ENCODE measurements around the gene PRR27. TPM values are rescaled to one million over a fixed set of nuclear protein-coding genes. Genes with fewer than 3 reads are reported as not detected.

The PRR27 gene
- total RNA-seq, 1 donor from 2014 or later: not detected

GRCh38 chr4:70187216-70187615, 33.2 kb downstream of the PRR27 start:
- DNase-seq (no peak), ATAC-seq (no peak)
- intact Hi-C loops (cut with DNase I): no loop called here
- Histone ChIP-seq H3K27ac (no peak overlapping the region), H3K4me1 (no peaks in the 10 kb centered on the region), H3K36me3 (no peaks in the 10 kb centered on the region), H3K4me3 (no peak overlapping the region), H3K9me3 (no peaks in the 10 kb centered on the region), H3K27me3 (no peaks in the 10 kb centered on the region)
- TF ChIP-seq CTCF (IDR thresholded peaks at IDR 0.05): no peak

- no peaks in the 10 kb centered on the region for H3K4me1 ChIP-seq
- no peaks in the 10 kb centered on the region for H3K27me3 ChIP-seq
- no peak overlapping the region for H3K27ac ChIP-seq
- ATAC-seq (no peak), DNase-seq (no peak)
- no peaks in the 10 kb centered on the region for H3K9me3 ChIP-seq
- TF ChIP-seq CTCF (IDR thresholded peaks at IDR 0.05): no peak
- intact Hi-C loops (cut with DNase I): no loop called here
- H3K4me3 ChIP-seq: no peak overlapping the region
- H3K36me3 ChIP-seq: no peaks in the 10 kb centered on the region
These were observed 36.5 kb downstream of the PRR27 start for GRCh38 chr4:70190579-70190978.

- Histone ChIP-seq H3K9me3 (no peaks in the 10 kb centered on the region), H3K4me3 (no peak overlapping the region), H3K27me3 (no peaks in the 10 kb centered on the region), H3K27ac (no peak overlapping the region), H3K4me1 (no peaks in the 10 kb centered on the region), H3K36me3 (no peaks in the 10 kb centered on the region)
- DNase-seq (no peak), ATAC-seq (no peak)
- intact Hi-C loops (cut with DNase I): no loop called here
- no peak for TF ChIP-seq CTCF (IDR thresholded peaks at IDR 0.05)
These were observed 37.6 kb downstream of the PRR27 start for GRCh38 chr4:70191647-70192046.

- Histone ChIP-seq H3K4me1 (no peaks in the 10 kb centered on the region), H3K27me3 (no peaks in the 10 kb centered on the region), H3K36me3 (no peaks in the 10 kb centered on the region), H3K27ac (no peak overlapping the region), H3K9me3 (no peaks in the 10 kb centered on the region), H3K4me3 (no peak overlapping the region)
- intact Hi-C loops (cut with DNase I): no loop called here
- DNase-seq: no peak
- no peak for ATAC-seq
- TF ChIP-seq CTCF (IDR thresholded peaks at IDR 0.05): no peak
These were observed 38.9 kb downstream of the PRR27 start for GRCh38 chr4:70192895-70193294.

GRCh38 chr4:70195425-70195824, 41.4 kb downstream of the PRR27 start, which contains the start of gene ODAM:
TSS of gene ODAM (plus strand) at chr4:70195725. CDS start at chr4:70196544, 819 bp downstream.
- Histone ChIP-seq H3K27ac (no peak within 1 kb of the TSS), H3K27me3 (no peaks in the 10 kb centered on the region), H3K4me1 (no peaks in the 10 kb centered on the region), H3K9me3 (no peaks in the 10 kb centered on the region), H3K36me3 (no peaks in the 10 kb centered on the region), H3K4me3 (no peak within 1 kb of the TSS)
- ATAC-seq (no peak), DNase-seq (no peak)
- intact Hi-C loops (cut with DNase I): no loop called here
- TF ChIP-seq CTCF (IDR thresholded peaks at IDR 0.05): no peak

DNA sequence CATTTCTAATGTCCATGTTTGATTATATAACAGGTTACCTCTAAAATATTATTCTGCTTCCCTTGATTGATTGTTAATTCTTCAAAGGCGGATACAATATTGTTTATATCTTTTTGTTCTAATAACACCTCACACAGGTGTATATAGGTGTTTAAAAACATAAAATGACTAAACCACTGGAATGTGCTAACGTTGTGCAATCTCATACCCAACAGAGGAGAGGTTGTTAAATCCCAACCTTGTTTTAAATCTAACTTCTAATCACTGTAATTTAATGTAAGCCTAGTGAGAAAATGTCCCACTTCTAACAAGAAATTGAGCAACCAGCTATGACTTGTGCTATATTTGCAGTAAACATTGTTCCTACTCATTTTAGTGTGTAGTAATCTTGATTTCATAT, 42.8 kb downstream of the PRR27 start:
- DNase-seq (no peak), ATAC-seq (no peak)
- intact Hi-C loops (cut with DNase I): no loop called here
- Histone ChIP-seq H3K27me3 (no peaks in the 10 kb centered on the region), H3K4me3 (no peak overlapping the region), H3K27ac (no peak overlapping the region), H3K36me3 (no peaks in the 10 kb centered on the region), H3K9me3 (no peaks in the 10 kb centered on the region), H3K4me1 (no peaks in the 10 kb centered on the region)
- no peak for TF ChIP-seq CTCF (IDR thresholded peaks at IDR 0.05)
